HL-60 (cell line): ENCODE results near the gene MAP2K3.

ENCODE experiments used
- DNase-seq, 2 experiments: peaks; one replicate each; pipeline ENCODE4 v3.0.0-alpha.2; 2010 to 2020; ENCODE audit warnings: low read depth in 1 of 2, low spot score in 1 of 2
- H3K27ac ChIP-seq: fragments of 250-450 bp; sonication (Bioruptor Pico); replicated peaks from 2 replicates; pipeline ENCODE4 v1.5.1; 2020; ENCODE audit warnings: mild to moderate bottlenecking, moderate library complexity
- H3K27me3 ChIP-seq: fragments of 250-450 bp; sonication (Bioruptor Pico); 2 replicates; pipeline ENCODE4 v1.5.1; 2021; ENCODE audit warnings: mild to moderate bottlenecking, moderate library complexity; ENCODE audit not compliant: insufficient read depth, poor library complexity, severe bottlenecking
- H3K4me3 ChIP-seq: replicated peaks from 2 replicates; pipeline ENCODE4 v1.5.1; 2011; ENCODE audit warnings: mild to moderate bottlenecking, control low read depth, low read length; ENCODE audit not compliant: insufficient read depth
- GABPA ChIP-seq: IDR thresholded peaks from 2 replicates; pipeline ENCODE4 v1.6.1; 2012; ENCODE audit warnings: low read depth
- POLR2AphosphoS5 ChIP-seq: IDR thresholded peaks from 2 replicates; pipeline ENCODE4 v1.6.1; 2012; ENCODE audit warnings: low read depth
- SPI1 ChIP-seq: IDR thresholded peaks from 2 replicates; pipeline ENCODE4 v1.6.1; 2012; ENCODE audit warnings: low read depth, mild to moderate bottlenecking, borderline replicate concordance
- long read RNA-seq: library from polyadenylated mRNA; unstranded; transcript quantifications from one replicate; pipeline ENCODE4 v2.0.0, GENCODE V29; 2020
- TF ChIP-seq, protein P1 (sequence below): IDR thresholded peaks from 2 replicates; pipeline ENCODE4 v1.6.1; 2012; ENCODE audit warnings: low read depth; ENCODE audit not compliant: insufficient replicate concordance
- TF ChIP-seq, protein P2 (sequence below): IDR thresholded peaks from one replicate; pipeline ENCODE4 v1.5.1; 2011; ENCODE audit warnings: low read length, control low read depth, inconsistent platforms; ENCODE audit not compliant: insufficient read depth

MAP2K3 gene
- long read RNA-seq, transcript MAP2K3-202 (12 exons, 2,303 nt), result major isoform, 329 of 366 reads
- long read RNA-seq, partial matches to known transcripts, result 6 of 366 reads
- long read RNA-seq, other reads (novel, unspliced or antisense), result 21 of 366 reads

DNA sequence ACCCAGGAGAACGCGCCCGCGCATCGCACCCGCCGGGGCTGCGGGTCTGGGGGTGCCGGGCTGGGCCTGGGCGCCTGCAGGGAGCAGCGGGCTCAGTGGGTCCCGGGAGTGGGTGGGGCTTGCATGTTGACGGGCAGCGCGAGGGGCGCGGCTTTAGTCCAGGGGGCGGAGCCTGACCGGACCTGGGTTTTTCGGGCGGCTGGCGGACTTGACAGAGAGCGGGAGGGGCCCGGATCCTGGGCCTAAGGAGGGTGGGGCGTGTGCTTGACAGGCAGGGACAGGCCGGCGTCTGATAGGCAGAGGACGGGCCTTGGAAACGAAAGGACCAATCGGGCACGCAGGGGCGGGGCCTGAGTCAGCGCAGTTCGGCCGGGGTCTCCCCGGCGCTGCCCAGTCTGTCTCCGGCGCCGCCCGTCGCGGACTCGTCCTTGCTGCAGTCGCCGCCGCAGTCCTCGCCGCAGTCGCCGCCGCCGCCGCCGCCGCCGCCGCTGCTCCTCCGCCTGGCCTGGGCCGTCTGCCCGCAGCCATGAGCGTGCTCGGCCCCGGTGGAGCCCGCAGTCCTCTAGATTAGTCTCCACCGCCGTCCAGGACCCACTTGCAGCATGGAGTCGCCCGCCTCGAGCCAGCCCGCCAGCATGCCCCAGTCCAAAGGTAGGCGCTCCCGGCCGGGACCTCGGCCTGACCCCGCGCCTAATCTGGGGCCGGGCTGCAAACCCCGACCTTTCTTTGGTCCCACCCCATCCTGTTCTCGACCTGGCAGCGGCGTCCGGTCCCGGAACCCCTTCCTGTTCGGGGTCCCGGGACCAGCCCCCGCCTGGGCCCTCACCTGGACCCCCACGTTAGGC, at the start of gene MAP2K3:
Gene MAP2K3, plus strand, starts transcription at position 393 of the 845 bp plus-strand sequence. Its CDS starts 210 bp downstream, at position 603.
- TF ChIP-seq, protein P1, sequence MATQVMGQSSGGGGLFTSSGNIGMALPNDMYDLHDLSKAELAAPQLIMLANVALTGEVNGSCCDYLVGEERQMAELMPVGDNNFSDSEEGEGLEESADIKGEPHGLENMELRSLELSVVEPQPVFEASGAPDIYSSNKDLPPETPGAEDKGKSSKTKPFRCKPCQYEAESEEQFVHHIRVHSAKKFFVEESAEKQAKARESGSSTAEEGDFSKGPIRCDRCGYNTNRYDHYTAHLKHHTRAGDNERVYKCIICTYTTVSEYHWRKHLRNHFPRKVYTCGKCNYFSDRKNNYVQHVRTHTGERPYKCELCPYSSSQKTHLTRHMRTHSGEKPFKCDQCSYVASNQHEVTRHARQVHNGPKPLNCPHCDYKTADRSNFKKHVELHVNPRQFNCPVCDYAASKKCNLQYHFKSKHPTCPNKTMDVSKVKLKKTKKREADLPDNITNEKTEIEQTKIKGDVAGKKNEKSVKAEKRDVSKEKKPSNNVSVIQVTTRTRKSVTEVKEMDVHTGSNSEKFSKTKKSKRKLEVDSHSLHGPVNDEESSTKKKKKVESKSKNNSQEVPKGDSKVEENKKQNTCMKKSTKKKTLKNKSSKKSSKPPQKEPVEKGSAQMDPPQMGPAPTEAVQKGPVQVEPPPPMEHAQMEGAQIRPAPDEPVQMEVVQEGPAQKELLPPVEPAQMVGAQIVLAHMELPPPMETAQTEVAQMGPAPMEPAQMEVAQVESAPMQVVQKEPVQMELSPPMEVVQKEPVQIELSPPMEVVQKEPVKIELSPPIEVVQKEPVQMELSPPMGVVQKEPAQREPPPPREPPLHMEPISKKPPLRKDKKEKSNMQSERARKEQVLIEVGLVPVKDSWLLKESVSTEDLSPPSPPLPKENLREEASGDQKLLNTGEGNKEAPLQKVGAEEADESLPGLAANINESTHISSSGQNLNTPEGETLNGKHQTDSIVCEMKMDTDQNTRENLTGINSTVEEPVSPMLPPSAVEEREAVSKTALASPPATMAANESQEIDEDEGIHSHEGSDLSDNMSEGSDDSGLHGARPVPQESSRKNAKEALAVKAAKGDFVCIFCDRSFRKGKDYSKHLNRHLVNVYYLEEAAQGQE, result peak; percentile 13
- TF ChIP-seq SPI1, result no peak
- no peak for TF ChIP-seq GABPA
- TF ChIP-seq, protein P2, sequence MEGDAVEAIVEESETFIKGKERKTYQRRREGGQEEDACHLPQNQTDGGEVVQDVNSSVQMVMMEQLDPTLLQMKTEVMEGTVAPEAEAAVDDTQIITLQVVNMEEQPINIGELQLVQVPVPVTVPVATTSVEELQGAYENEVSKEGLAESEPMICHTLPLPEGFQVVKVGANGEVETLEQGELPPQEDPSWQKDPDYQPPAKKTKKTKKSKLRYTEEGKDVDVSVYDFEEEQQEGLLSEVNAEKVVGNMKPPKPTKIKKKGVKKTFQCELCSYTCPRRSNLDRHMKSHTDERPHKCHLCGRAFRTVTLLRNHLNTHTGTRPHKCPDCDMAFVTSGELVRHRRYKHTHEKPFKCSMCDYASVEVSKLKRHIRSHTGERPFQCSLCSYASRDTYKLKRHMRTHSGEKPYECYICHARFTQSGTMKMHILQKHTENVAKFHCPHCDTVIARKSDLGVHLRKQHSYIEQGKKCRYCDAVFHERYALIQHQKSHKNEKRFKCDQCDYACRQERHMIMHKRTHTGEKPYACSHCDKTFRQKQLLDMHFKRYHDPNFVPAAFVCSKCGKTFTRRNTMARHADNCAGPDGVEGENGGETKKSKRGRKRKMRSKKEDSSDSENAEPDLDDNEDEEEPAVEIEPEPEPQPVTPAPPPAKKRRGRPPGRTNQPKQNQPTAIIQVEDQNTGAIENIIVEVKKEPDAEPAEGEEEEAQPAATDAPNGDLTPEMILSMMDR, result no peak
- peak; percentile 68 for TF ChIP-seq POLR2AphosphoS5
- Histone ChIP-seq H3K4me3 (peak within 1 kb of the TSS; percentile 86), H3K27me3 (no peaks in the 10 kb centered on the region), H3K27ac (peak within 1 kb of the TSS; percentile 97)
- peak; percentile 98 to 99 for DNase-seq

DNA sequence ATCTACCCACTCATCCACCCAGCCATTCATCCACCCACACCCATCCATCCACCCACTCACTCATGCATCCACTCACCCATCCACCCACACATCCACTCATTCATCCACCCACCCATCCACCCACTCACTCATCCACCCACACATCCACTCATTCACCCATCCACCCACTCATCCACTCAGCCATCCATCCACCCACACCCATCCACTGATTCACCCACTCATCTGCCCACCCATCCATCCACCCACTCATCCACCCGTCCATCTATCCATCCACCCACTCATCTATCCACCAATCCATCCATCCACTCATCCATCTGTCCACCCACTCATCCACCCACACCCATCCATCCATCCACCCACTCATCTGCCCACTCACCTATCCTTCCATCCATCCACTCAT, 48.6 kb upstream of the MAP2K3 start:
- Histone ChIP-seq H3K27ac (no peak overlapping the region), H3K4me3 (no peak overlapping the region), H3K27me3 (no peaks in the 10 kb centered on the region)
- DNase-seq, result no peak
- TF ChIP-seq, protein P2, result no peak
- TF ChIP-seq SPI1, result no peak
- no peak for TF ChIP-seq POLR2AphosphoS5
- TF ChIP-seq, protein P1, result no peak
- no peak for TF ChIP-seq GABPA

DNA sequence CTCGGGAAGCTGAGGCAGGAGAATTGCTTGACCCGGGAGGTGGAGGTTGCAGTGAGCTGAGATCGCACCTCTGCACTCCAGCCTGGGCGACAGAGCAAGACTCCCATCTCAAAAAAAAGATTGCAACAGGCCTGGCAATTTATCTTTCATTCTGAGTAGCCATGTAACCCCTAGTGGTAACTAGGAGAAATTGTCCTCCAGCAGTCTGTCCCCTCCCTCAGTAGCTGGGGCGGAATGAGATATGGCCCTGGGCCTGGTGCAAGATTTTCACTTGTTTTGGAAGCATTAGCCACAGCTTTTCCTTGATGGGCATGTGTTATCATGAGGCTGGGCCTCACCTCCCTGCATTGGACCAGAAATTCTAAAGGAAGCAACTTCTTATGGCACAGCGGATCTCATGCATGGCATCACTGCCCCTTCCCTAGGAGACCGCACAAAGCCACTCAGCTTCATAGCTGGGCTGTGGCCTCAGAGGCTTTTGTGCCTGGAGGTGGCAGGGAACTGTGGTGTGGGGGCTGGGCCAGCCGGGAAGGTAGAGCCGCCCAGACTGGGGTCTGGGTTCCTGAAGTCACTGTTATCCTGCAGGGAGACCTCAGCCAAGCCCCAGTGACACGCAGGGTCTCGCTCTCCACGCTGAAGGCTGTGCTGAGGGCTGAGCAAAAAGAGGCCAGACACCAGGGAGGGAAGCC, 44.7 kb upstream of the MAP2K3 start:
- no peak for TF ChIP-seq GABPA
- TF ChIP-seq, protein P2, result peak; percentile 25
- TF ChIP-seq SPI1, result no peak
- TF ChIP-seq POLR2AphosphoS5, result no peak
- no peak overlapping the region for H3K27ac ChIP-seq
- H3K4me3 ChIP-seq, result no peak overlapping the region
- DNase-seq, result peak in 1 of 2 experiments; percentile 30
- H3K27me3 ChIP-seq, result no peaks in the 10 kb centered on the region
